A549 (cell line): ENCODE data around the gene CEP85L. TPM values are rescaled to one million over a fixed set of nuclear protein-coding genes. Genes with fewer than 3 reads are reported as not detected.

Experiments used
- ATAC-seq, 2 experiments: fragments of 200-7000 bp in 1 of 2; fragments of >200 bp in 1 of 2; cut with Nextera tagmentation in 1 of 2; cut with Tn5 transposase in 1 of 2; 3 replicates each; pipeline versions ENCODE4 v1.8.0 to v1.9.1; 2018 to 2020; ENCODE audit warnings: mild to moderate bottlenecking in 1 of 2, moderate library complexity in 1 of 2
- CTCF ChIA-PET: fragments of 300-600 bp; sonication (Branson Sonifier 250); formaldehyde crosslinking; extraction: SDS; loops from one replicate; lab custom pipeline; 2021; ENCODE audit warnings: antibody characterized with exemption, inconsistent platforms; lab: Yijun Ruan, JAX
- POLR2A ChIA-PET: fragments of 350-600 bp; formaldehyde crosslinking; extraction: SDS; loops from one replicate; lab custom pipeline; 2021; ENCODE audit warnings: antibody characterized with exemption, inconsistent platforms; lab: Yijun Ruan, JAX
- DNase-seq, 2 experiments: peaks; one replicate each; pipeline versions ENCODE4 v3.0.0 to v3.0.0-alpha.2; 2011 to 2016; ENCODE audit warnings: low read depth in 1 of 2, low spot score in 1 of 2
- FAIRE-seq: peaks from 2 replicates; lab custom pipeline; 2011; peaks lifted over from hg19 to GRCh38; lab: Jason Lieb, UNC
- H3K27ac ChIP-seq, 2 experiments: fragments of >200 bp; sonication (Bioruptor Twin); formaldehyde crosslinking; 3 replicates each; pipeline ENCODE4 v1.5.1; 2016 to 2017
- H3K4me1 ChIP-seq: fragments of >200 bp; sonication (Bioruptor Twin); formaldehyde crosslinking; 3 replicates; pipeline ENCODE4 v1.6.1; 2016
- H3K4me2 ChIP-seq: fragments of >200 bp; sonication (Bioruptor Twin); formaldehyde crosslinking; 3 replicates; pipeline ENCODE4 v1.6.1; 2016
- H3K4me3 ChIP-seq: fragments of >200 bp; sonication (Bioruptor Twin); formaldehyde crosslinking; 3 replicates; pipeline ENCODE4 v1.5.1; 2016
- H3K9me3 ChIP-seq: fragments of >200 bp; sonication (Bioruptor Twin); formaldehyde crosslinking; 3 replicates; pipeline ENCODE4 v1.6.1; 2016
- CBX2 ChIP-seq: fragments of 200-600 bp; sonication (generic); IDR thresholded peaks from 2 replicates; pipeline ENCODE4 v1.6.1; 2016; ENCODE audit warnings: low read depth, mild to moderate bottlenecking, borderline replicate concordance
- CEBPB ChIP-seq, 2 experiments: fragments of >200 bp in 1 of 2; sonication (Bioruptor Twin) in 1 of 2; formaldehyde crosslinking in 1 of 2; IDR thresholded peaks; 2 replicates each; pipeline ENCODE4 v1.6.1; 2012 to 2016
- EHMT2 ChIP-seq: fragments of 200-600 bp; sonication (generic); IDR thresholded peaks from 2 replicates; pipeline ENCODE4 v1.6.1; 2016; ENCODE audit warnings: antibody characterized with exemption, low read depth, mild to moderate bottlenecking, moderate library complexity
- FOSL2 ChIP-seq, 2 experiments: fragments of 450-650 bp in 1 of 2; fragments of >200 bp in 1 of 2; sonication (Bioruptor Twin) in 1 of 2; formaldehyde crosslinking; IDR thresholded peaks; 2 replicates each; pipeline versions ENCODE4 v1.5.0 to v1.6.1; 2016 to 2020; ENCODE audit warnings: mild to moderate bottlenecking in 1 of 2, moderate library complexity in 1 of 2
- FOXS1 ChIP-seq: fragments of 250-450 bp; sonication (Bioruptor Pico); IDR thresholded peaks from 2 replicates; pipeline ENCODE4 v1.5.0; 2020; ENCODE audit warnings: mild to moderate bottlenecking, moderate library complexity
- HOXB13 ChIP-seq: fragments of 250-450 bp; sonication (Bioruptor Pico); IDR thresholded peaks from 2 replicates; pipeline ENCODE4 v1.5.0; 2020; ENCODE audit warnings: low read depth, mild to moderate bottlenecking, moderate library complexity
- JUN ChIP-seq, 2 experiments: fragments of >200 bp; sonication (Bioruptor Twin); formaldehyde crosslinking; IDR thresholded peaks; 2 replicates in 1 of 2; 3 replicates in 1 of 2; pipeline ENCODE4 v1.6.1; 2016 to 2017
- MAFK ChIP-seq: fragments of 450-650 bp; IDR thresholded peaks from 2 replicates; pipeline ENCODE4 v1.6.1; 2014; ENCODE audit not compliant: partially characterized antibody
- MAZ ChIP-seq: fragments of 150-350 bp; IDR thresholded peaks from 2 replicates; pipeline ENCODE4 v1.6.1; 2014; ENCODE audit warnings: antibody characterized with exemption, low read depth, low read length, borderline replicate concordance
- MYC ChIP-seq: IDR thresholded peaks from 2 replicates; pipeline ENCODE4 v1.6.1; 2012; ENCODE audit warnings: mild to moderate bottlenecking, inconsistent platforms, low read length, improper control_type of control experiment, borderline replicate concordance
- POLR2A ChIP-seq: IDR thresholded peaks from 2 replicates; pipeline ENCODE4 v1.6.1; 2012; ENCODE audit warnings: mild to moderate bottlenecking, low read length
- POLR2AphosphoS2 ChIP-seq: conservative IDR thresholded peaks from 2 replicates; pipeline ENCODE4 v1.6.1; 2012; ENCODE audit warnings: low read length, improper control_type of control experiment, inconsistent platforms
- RAD21 ChIP-seq, 2 experiments: fragments of >200 bp in 1 of 2; sonication (Bioruptor Twin) in 1 of 2; formaldehyde crosslinking in 1 of 2; IDR thresholded peaks in 1 of 2; conservative IDR thresholded peaks in 1 of 2; 2 replicates in 1 of 2; 3 replicates in 1 of 2; pipeline ENCODE4 v1.6.1; 2012 to 2018; ENCODE audit warnings: inconsistent platforms in 1 of 2
- RFX5 ChIP-seq: fragments of 450-650 bp; IDR thresholded peaks from 2 replicates; pipeline ENCODE4 v1.7.1; 2014; ENCODE audit warnings: antibody characterized with exemption, mild to moderate bottlenecking, moderate library complexity
- SMC3 ChIP-seq: fragments of >200 bp; sonication (Bioruptor Twin); formaldehyde crosslinking; IDR thresholded peaks from 3 replicates; pipeline ENCODE4 v1.6.1; 2018; ENCODE audit warnings: inconsistent platforms
- ZNF302 ChIP-seq: fragments of 250-450 bp; sonication (Bioruptor Pico); IDR thresholded peaks from 2 replicates; pipeline ENCODE4 v1.9.0; 2021; ENCODE audit warnings: inconsistent platforms, mild to moderate bottlenecking, moderate library complexity
- WGBS: methylation state at CpG from one replicate; pipeline ENCODE4 v1.1.6; 2017; ENCODE audit errors: missing lambda C conversion rate; 5-methylcytosine and 5-hydroxymethylcytosine counted together
- polyA plus RNA-seq, 4 experiments: library from polyadenylated mRNA; depleted of rRNA in 3 of 4; stranded (reverse); fragments of >200 nt; fragmentation: RNase III in 1 of 4; extraction: RNeasy Plus Mini Kit Qiagen cat#74134 plus additional on column Dnase treatment in 1 of 4; gene quantifications; 2 replicates in 3 of 4; 3 replicates in 1 of 4; pipeline ENCODE4 v1.2.3, GENCODE V29; 2011 to 2017
- TF ChIP-seq, protein P1 (sequence below): fragments of >200 bp; sonication (Bioruptor Twin); formaldehyde crosslinking; IDR thresholded peaks from 2 replicates; pipeline ENCODE4 v1.6.1; 2016
- TF ChIP-seq, protein P2 (sequence below): IDR thresholded peaks from 2 replicates; pipeline ENCODE4 v1.6.1; 2012; ENCODE audit warnings: low read depth, borderline replicate concordance

The CEP85L gene
- polyA plus RNA-seq, 2 of the 4 experiments (the other 2 are of a cell fraction) = 1.3 to 3.4 TPM

DNA sequence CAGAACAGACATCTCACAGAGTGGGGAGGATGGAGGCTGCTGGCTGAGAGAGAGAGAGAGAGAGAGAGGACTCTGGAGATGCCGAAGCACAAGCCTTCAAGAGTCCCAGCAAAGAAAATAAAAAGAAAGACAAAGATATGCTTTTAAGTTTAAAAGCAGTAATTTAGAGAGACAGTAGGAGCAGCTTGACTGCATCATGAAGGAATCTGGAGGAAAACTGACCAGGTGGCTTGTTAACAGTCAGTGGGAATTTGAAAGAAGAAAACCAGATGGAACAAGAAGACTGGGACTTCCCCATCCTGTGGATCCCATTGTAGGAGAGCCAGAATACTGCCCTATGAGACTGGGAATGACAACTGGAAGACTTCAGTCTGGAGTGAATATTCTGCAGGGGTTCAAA lies 149.6 kb downstream of the CEP85L start:
- CTCF ChIA-PET = no interaction called here
- no peak for TF ChIP-seq FOXS1 (CRISPR knock-in tag)
- TF ChIP-seq, all 56 proteins: peak for 0
- no peaks in the 10 kb centered on the region for H3K9me3 ChIP-seq
- no peaks in the 10 kb centered on the region for H3K4me1 ChIP-seq
- FAIRE-seq (no peak), DNase-seq (no peak), ATAC-seq (no peak)
- no peak overlapping the region for H3K4me3 ChIP-seq
- no peak overlapping the region for H3K27ac ChIP-seq
- POLR2A ChIA-PET = no interaction called here
- no peak overlapping the region for H3K4me2 ChIP-seq
- 95% methylated on average over 1 of the region's 1 CpG for WGBS

DNA sequence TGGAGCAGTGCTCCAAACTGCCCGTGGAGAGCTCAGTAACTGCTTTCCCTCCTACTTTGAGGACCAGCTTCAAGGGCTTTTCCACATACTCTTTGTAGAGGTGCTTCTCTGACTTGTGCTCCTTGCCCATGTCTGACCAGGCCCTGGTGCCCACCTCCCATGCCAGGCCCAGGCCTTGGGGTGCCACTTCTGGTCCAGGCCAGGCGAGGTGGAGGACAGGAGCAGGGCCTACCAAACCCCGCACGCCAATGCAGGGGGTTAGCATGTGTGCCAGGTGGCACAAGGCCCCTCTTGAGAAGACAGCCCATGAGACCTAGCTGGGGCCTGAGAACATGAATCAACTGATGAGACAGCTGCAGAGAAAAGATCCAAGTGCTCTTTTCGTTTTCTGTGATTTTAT lies 150.3 kb downstream of the CEP85L start:
- no peak for FAIRE-seq
- Histone ChIP-seq H3K27ac (no peak overlapping the region), H3K4me3 (no peak overlapping the region)
- DNase-seq = no peak
- WGBS = 94% methylated on average over 5 of the region's 5 CpGs
- no peak for TF ChIP-seq SMC3
- no peak for TF ChIP-seq ZNF302 (CRISPR knock-in tag)
- TF ChIP-seq HOXB13 = no peak
- TF ChIP-seq, all 56 proteins: peak for 0
- no peak for ATAC-seq
- Histone ChIP-seq H3K4me2 (no peak overlapping the region), H3K9me3 (no peaks in the 10 kb centered on the region), H3K4me1 (no peaks in the 10 kb centered on the region)
- ChIA-PET CTCF (no interaction called here), POLR2A (no interaction called here)

DNA sequence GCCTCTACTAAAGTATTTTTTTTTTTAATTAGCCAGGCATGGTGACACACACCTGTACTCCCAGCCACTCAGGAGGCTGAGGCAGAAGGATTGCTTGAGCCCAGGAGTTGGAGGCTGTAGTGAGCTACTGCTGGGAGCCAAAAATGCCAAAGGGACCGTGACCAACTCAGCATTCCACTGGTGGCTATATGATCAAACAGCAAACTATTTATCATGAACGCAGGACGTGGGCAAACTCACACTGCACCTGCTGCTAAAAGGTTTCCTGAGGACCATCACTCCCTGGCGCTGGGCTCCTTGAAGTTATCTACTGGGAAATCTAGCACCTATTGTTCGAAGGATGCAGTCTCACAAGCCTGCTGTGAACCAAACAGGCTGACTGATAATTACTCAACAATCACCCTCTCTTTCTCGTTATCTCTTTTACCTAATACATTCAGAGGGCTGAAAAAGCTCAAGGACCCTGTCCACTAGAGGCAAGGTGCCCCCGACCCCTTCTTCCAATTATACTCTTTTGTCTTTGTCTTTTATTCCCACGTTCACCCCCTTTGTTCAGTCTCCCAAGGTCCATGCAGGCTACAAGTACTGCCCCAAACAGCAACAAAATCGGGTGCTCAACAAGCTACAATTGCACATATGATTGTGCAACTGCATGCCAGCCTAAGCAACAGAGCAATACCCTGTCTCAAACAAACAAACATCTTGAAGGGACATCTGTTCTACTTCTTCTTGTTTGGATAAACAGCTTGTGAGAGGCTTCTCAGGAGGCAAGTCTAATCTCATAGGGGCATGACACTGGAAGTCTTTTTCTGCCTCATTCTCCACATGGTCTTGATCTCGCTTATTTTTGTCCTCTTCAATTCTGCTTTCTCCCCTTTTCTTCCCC lies 151.0 kb downstream of the CEP85L start:
- WGBS = 82% methylated on average over 10 of the region's 10 CpGs
- no peaks in the 10 kb centered on the region for H3K4me1 ChIP-seq
- ChIA-PET CTCF (no interaction called here), POLR2A (no interaction called here)
- FAIRE-seq = no peak
- no peak overlapping the region for H3K27ac ChIP-seq
- no peak overlapping the region for H3K4me3 ChIP-seq
- no peak for DNase-seq
- no peak overlapping the region for H3K4me2 ChIP-seq
- no peak for ATAC-seq
- TF ChIP-seq RAD21 (conservative IDR thresholded peaks at IDR 0.05 in 1 of 2, IDR thresholded peaks at IDR 0.05 in 1 of 2) (no peak), POLR2AphosphoS2 (no peak), MYC (no peak), CEBPB (IDR thresholded peaks at IDR 0.05) (no peak), JUN (IDR thresholded peaks at IDR 0.05) (no peak), RFX5 (no peak), ZNF302 (CRISPR knock-in tag) (no peak), EHMT2 (no peak), CBX2 (no peak), MAZ (no peak), POLR2A (no peak), MAFK (no peak)
- TF ChIP-seq, protein P1, sequence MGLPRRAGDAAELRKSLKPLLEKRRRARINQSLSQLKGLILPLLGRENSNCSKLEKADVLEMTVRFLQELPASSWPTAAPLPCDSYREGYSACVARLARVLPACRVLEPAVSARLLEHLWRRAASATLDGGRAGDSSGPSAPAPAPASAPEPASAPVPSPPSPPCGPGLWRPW = no peak
- TF ChIP-seq, protein P2, sequence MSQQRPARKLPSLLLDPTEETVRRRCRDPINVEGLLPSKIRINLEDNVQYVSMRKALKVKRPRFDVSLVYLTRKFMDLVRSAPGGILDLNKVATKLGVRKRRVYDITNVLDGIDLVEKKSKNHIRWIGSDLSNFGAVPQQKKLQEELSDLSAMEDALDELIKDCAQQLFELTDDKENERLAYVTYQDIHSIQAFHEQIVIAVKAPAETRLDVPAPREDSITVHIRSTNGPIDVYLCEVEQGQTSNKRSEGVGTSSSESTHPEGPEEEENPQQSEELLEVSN = no peak
- no peaks in the 10 kb centered on the region for H3K9me3 ChIP-seq

DNA sequence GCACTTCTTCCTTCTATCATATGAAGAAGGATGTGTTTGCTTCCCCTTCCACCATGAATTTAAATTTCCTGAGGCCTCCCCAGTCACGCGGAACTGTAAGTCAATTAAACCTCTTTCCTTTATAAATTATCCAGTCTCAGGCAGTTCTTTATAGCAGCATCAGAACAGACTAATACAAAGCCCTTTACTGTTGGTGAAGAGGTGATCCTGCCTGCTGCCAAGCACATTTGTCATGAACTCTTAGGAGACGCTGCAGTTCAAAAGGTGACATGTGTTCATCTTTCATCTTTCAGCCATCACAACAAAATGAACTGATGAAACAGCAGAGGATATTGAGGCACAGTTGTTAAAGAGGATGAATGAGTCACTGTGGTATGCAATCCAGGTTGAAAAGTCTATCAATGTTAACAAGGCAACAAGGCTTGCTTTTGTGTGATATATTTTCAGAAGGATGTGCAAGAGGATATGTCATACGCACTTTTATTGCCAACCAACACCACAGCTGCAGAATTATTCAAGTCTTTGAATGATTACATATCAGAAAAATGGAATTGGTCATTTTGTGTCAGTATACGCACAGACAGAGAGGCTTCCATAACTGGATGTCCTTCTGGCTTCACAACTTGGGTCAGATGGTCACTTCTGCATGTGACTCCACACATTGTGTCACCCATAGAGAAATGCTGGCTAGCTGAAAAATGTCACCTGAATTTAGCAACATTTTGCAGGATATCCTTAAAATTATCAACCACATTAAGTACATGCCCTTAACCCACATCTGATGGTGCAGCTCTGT lies 155.7 kb downstream of the CEP85L start:
- Histone ChIP-seq H3K4me2 (no peak overlapping the region), H3K27ac (no peak overlapping the region), H3K9me3 (no peaks in the 10 kb centered on the region), H3K4me3 (no peak overlapping the region), H3K4me1 (no peaks in the 10 kb centered on the region)
- no peak for ATAC-seq
- 97% methylated on average over 5 of the region's 5 CpGs for WGBS
- POLR2A ChIA-PET = no interaction called here
- no peak for DNase-seq
- no peak for FAIRE-seq
- no peak for TF ChIP-seq FOSL2 (IDR thresholded peaks at IDR 0.05)
- no peak for TF ChIP-seq FOSL2 (CRISPR knock-in tag; IDR thresholded peaks at IDR 0.05)
- CTCF ChIA-PET = no interaction called here
